GM19463 (cell line): Measurements from ENCODE around the gene CASQ1.

Experiments
- ATAC-seq: cut with Tn5 transposase; IDR thresholded peaks from one replicate; pipeline ENCODE4 v1.9.1; 2021; ENCODE audit warnings: mild to moderate bottlenecking, moderate library complexity; ENCODE audit not compliant: unreplicated experiment

Gene CASQ1

GRCh38 chr1:160189649-160190625 is at the start of gene CASQ1:
CASQ1 (plus strand) TSS chr1:160190575; CDS start chr1:160190752, 177 bp downstream.
- no peak for ATAC-seq

- no peak for ATAC-seq
Observed at GRCh38 chr1:160143695-160144094, 46.7 kb upstream of the CASQ1 start.

GRCh38 chr1:160144921-160145320 is 45.5 kb upstream of the CASQ1 start:
- no peak for ATAC-seq

GRCh38 chr1:160146107-160146506 is 44.3 kb upstream of the CASQ1 start:
- ATAC-seq, result no peak

GRCh38 chr1:160148121-160148520 is 42.3 kb upstream of the CASQ1 start:
- ATAC-seq, result no peak

GRCh38 chr1:160149233-160149632 is 41.1 kb upstream of the CASQ1 start:
- ATAC-seq, result no peak

- ATAC-seq, result no peak
Observed at GRCh38 chr1:160149716-160150115, 40.7 kb upstream of the CASQ1 start.

- ATAC-seq, result no peak
Observed at GRCh38 chr1:160151303-160151702, 39.1 kb upstream of the CASQ1 start, which contains the start of gene ATP1A4. ATP1A4 (plus strand) TSS chr1:160151603; CDS start chr1:160152041, 438 bp downstream.

- no peak for ATAC-seq
Observed at GRCh38 chr1:160154790-160155189, 35.6 kb upstream of the CASQ1 start.

- no peak for ATAC-seq
Observed at GRCh38 chr1:160156361-160156760, 34.0 kb upstream of the CASQ1 start.

GRCh38 chr1:160157174-160157573 is 33.2 kb upstream of the CASQ1 start:
- ATAC-seq, result no peak

- no peak for ATAC-seq
Observed at GRCh38 chr1:160158031-160158430, 32.3 kb upstream of the CASQ1 start.

GRCh38 chr1:160158534-160158933 is 31.8 kb upstream of the CASQ1 start:
- ATAC-seq, result no peak

- ATAC-seq, result no peak
Observed at GRCh38 chr1:160159846-160160245, 30.5 kb upstream of the CASQ1 start.

- ATAC-seq, result no peak
Observed at GRCh38 chr1:160161965-160162705, 28.2 kb upstream of the CASQ1 start.

- no peak for ATAC-seq
Observed at GRCh38 chr1:160162931-160163330, 27.4 kb upstream of the CASQ1 start.

- no peak for ATAC-seq
Observed at GRCh38 chr1:160163615-160164014, 26.8 kb upstream of the CASQ1 start.

- no peak for ATAC-seq
Observed at GRCh38 chr1:160164121-160164520, 26.3 kb upstream of the CASQ1 start.

- ATAC-seq, result no peak
Observed at GRCh38 chr1:160166166-160166868, 24.1 kb upstream of the CASQ1 start.

- no peak for ATAC-seq
Observed at GRCh38 chr1:160167056-160167455, 23.3 kb upstream of the CASQ1 start.

GRCh38 chr1:160167580-160167979 is 22.8 kb upstream of the CASQ1 start:
- ATAC-seq, result no peak
